CD8-positive, alpha-beta memory T cell (primary cell): ENCODE results near the gene TMEM270. TPM values are rescaled to one million over a fixed set of nuclear protein-coding genes. Genes with fewer than 3 reads are reported as not detected.
"Not testable (repeated sequence)": the region's sequence is repeated elsewhere in the genome, so short reads cannot be mapped to it uniquely, and the experiment has no call there.

Experiments used
- CTCF ChIA-PET: fragments of 350-600 bp; sonication (Branson Sonifier 250); formaldehyde crosslinking; loops from one replicate; lab custom pipeline; 2021; ENCODE audit warnings: antibody characterized with exemption; lab: Charles Lee
- POLR2A ChIA-PET: fragments of 350-600 bp; sonication (Branson Sonifier 250); formaldehyde crosslinking; loops from one replicate; lab custom pipeline; 2021; ENCODE audit warnings: antibody characterized with exemption; lab: Charles Lee
- DNase-seq, 5 donors: peaks; one replicate each; pipeline versions ENCODE4 v3.0.0 to v3.0.0-alpha.2; 2020 to 2022; ENCODE audit warnings: mixed read lengths in 1 of 5
- H3K27ac ChIP-seq: one replicate; pipeline ENCODE4 v1.7.0; 2013; ENCODE audit warnings: low read depth, mild to moderate bottlenecking, low read length, moderate library complexity
- H3K27me3 ChIP-seq: 2 replicates; pipeline ENCODE4 v1.7.0; 2013; ENCODE audit warnings: low read length, mild to moderate bottlenecking; ENCODE audit not compliant: insufficient read depth, poor library complexity, severe bottlenecking
- H3K36me3 ChIP-seq: 2 replicates; pipeline ENCODE4 v1.7.0; 2013; ENCODE audit warnings: mild to moderate bottlenecking, low read length, moderate library complexity; ENCODE audit not compliant: insufficient read depth
- H3K4me1 ChIP-seq: 2 replicates; pipeline ENCODE4 v1.7.0; 2013; ENCODE audit warnings: mild to moderate bottlenecking, low read length, moderate library complexity; ENCODE audit not compliant: insufficient read depth
- H3K4me3 ChIP-seq: 2 replicates; pipeline ENCODE4 v1.7.0; 2013; ENCODE audit warnings: mild to moderate bottlenecking, low read length
- H3K9me3 ChIP-seq: 2 replicates; pipeline ENCODE4 v1.7.0; 2013; ENCODE audit warnings: mild to moderate bottlenecking, low read length
- H3K27ac Mint-ChIP-seq, 8 donors: one replicate each; pipeline ENCODE4 v1.8.0; 2020 to 2021; ENCODE audit warnings: mixed read lengths in 8 of 8, mild to moderate bottlenecking in 6 of 8, inconsistent platforms in 3 of 8, moderate library complexity in 3 of 8
- H3K27me3 Mint-ChIP-seq, 2 donors: one replicate each; pipeline ENCODE4 v1.8.0; 2020 to 2021; ENCODE audit warnings: mixed read lengths in 2 of 2, mild to moderate bottlenecking in 1 of 2, moderate library complexity in 1 of 2
- H3K36me3 Mint-ChIP-seq, 3 donors: one replicate each; pipeline ENCODE4 v1.8.0; 2020 to 2021; ENCODE audit warnings: mixed read lengths in 3 of 3, inconsistent platforms in 1 of 3, mild to moderate bottlenecking in 1 of 3
- H3K4me1 Mint-ChIP-seq, 3 donors: one replicate each; pipeline ENCODE4 v1.8.0; 2020 to 2021; ENCODE audit warnings: mixed read lengths in 3 of 3, inconsistent platforms in 1 of 3, mild to moderate bottlenecking in 1 of 3
- H3K4me3 Mint-ChIP-seq, 7 donors: one replicate each; pipeline ENCODE4 v1.8.0; 2020 to 2021; ENCODE audit warnings: mixed read lengths in 7 of 7, mild to moderate bottlenecking in 6 of 7, moderate library complexity in 4 of 7, inconsistent platforms in 2 of 7
- H3K9me3 Mint-ChIP-seq, 5 donors: one replicate each; pipeline ENCODE4 v1.8.0; 2020 to 2022; ENCODE audit warnings: mixed read lengths in 5 of 5, mild to moderate bottlenecking in 3 of 5, moderate library complexity in 2 of 5, inconsistent platforms in 1 of 5
- polyA plus RNA-seq: library from polyadenylated mRNA; unstranded; fragments of 300-500 nt; fragmentation: Illumina TruSeq; gene quantifications from one replicate; pipeline ENCODE4 v1.2.3, GENCODE V29; 2021
- total RNA-seq, 2 experiments: library from RNA; stranded (reverse); gene quantifications; one replicate each; pipeline ENCODE4 v1.2.3, GENCODE V29; 2021

TMEM270 gene
- total and polyA plus RNA-seq, 3 experiments from 2014 or later, result not detected

DNA sequence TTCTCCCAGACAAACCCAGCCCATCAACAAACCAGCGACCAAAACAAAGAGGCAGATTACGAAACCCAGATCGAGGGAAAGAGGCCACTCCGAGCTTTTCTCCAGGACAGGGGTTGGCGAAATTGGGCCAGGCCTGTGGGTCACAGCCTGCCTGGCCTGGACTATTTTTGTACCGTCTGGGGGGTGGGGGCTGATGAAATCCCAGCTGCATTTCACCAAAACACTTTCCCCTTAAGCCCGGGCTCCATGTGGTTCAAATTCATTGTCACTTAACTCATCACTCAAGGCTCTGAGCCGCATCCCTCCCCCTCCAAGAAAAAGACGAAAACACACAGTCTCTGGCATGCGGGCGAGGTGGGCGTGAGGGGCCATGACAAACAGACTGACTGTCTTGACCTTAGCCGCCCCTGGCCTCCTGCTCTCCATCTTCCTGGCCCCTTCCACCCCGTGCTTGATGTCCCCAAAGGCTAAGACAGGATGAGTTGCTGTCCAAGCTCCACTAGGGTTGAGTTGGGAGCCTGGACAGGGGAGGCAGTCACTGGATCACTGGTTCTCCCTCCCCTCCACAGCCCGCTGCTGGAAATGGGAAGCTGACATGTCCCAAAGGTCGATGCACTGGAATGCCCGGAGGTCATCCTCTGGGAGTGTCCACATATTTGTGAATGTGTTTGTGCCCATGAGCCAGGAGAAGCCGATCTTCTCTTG lies 19.2 kb downstream of the TMEM270 start:
- Histone ChIP-seq H3K4me3 (no peak overlapping the region), H3K27ac (no peak overlapping the region), H3K36me3 (no peaks in the 10 kb centered on the region), H3K9me3 (no peaks in the 10 kb centered on the region), H3K27me3 (no peaks in the 10 kb centered on the region), H3K4me1 (no peaks in the 10 kb centered on the region)
- H3K9me3 Mint-ChIP-seq, result no peaks in the 10 kb centered on the region
- no peaks in the 10 kb centered on the region for H3K4me1 Mint-ChIP-seq
- H3K36me3 Mint-ChIP-seq, result no peaks in the 10 kb centered on the region
- DNase-seq, result no peak
- POLR2A ChIA-PET, result no interaction called here
- H3K27ac Mint-ChIP-seq, result no peak overlapping the region
- peaks cover 6 to 35% of the 10 kb centered on the region in 2 donors for H3K27me3 Mint-ChIP-seq
- CTCF ChIA-PET, result no interaction called here
- no peak overlapping the region for H3K4me3 Mint-ChIP-seq

DNA sequence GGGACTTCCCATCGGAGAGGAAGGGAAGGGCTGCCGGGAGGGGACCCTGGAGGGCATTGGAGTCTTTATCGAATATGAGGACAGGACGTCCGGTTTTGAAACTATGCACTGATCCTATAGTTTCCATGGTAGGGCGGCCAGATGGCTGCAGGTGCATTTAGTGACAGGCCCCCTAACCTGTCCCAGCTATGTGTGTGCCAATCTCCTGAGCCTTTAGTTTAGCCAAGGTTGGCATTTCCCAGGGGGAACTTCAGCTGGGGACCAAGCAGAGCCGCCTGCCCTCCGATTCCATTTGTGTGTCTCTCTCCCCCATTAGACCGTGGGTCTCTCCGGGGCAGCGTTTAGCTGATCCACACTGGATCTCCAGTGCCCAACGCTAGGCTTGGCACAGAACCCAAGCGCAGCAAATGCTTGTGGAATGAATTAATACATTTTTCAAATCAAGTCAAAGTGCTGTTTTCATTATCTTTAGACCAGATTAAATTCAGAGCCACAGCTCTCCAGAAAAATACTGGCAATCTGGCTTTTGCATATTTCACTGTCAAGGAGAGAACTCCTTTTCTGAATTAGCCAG lies 19.9 kb downstream of the TMEM270 start:
- DNase-seq, result no peak
- Histone ChIP-seq H3K9me3 (no peaks in the 10 kb centered on the region), H3K36me3 (no peaks in the 10 kb centered on the region), H3K27ac (no peak overlapping the region), H3K4me3 (no peak overlapping the region), H3K4me1 (no peaks in the 10 kb centered on the region), H3K27me3 (no peaks in the 10 kb centered on the region)
- H3K27ac Mint-ChIP-seq, result no peak overlapping the region
- ChIA-PET CTCF (no interaction called here), POLR2A (no interaction called here)
- H3K27me3 Mint-ChIP-seq, result peaks cover 7 to 35% of the 10 kb centered on the region in 2 donors
- no peaks in the 10 kb centered on the region for H3K4me1 Mint-ChIP-seq
- H3K36me3 Mint-ChIP-seq, result no peaks in the 10 kb centered on the region
- H3K9me3 Mint-ChIP-seq, result no peaks in the 10 kb centered on the region
- no peak overlapping the region for H3K4me3 Mint-ChIP-seq

DNA sequence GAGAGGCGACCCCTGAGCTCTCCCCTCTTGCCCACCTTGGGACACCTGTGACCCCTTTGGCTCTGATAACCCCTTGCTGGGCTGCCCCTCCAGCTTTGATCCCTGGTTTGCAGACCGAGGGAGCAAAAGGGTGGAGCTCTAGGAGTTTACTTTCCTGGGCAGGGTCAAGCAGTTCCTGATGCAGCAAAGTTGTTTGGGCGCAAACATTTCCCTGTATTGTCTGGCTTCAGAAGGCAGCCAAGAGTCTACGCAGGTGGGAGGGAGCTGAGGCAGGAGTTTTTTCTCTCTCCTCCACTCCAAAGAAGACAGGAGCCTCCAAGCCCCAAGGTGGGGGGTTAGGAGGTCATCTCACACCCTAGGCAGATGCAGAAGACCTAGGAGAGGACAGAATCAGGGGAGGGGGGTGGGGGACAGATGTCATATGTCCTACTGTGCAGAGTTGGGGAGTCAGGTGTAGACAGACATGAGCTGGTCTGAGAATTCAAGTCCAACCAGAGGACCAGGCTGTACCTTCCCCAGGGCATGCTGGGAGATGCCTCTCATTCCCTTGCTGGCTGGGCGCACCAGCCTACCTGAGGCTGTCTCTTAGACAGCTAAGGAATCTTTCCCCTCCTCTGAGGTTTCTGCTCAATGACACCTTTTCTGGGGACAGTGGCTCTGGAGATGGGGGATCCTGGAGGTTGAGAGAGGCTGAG lies 20.5 kb downstream of the TMEM270 start:
- CTCF ChIA-PET, result no interaction called here
- no peaks in the 10 kb centered on the region for H3K27me3 ChIP-seq
- Mint-ChIP-seq H3K27me3 (peaks cover 10 to 38% of the 10 kb centered on the region in 2 donors), H3K4me3 (no peak overlapping the region), H3K36me3 (no peaks in the 10 kb centered on the region), H3K9me3 (no peaks in the 10 kb centered on the region), H3K27ac (no peak overlapping the region), H3K4me1 (no peaks in the 10 kb centered on the region)
- H3K4me3 ChIP-seq, result no peak overlapping the region
- POLR2A ChIA-PET, result no interaction called here
- H3K4me1 ChIP-seq, result no peaks in the 10 kb centered on the region
- DNase-seq, result no peak
- no peak overlapping the region for H3K27ac ChIP-seq
- no peaks in the 10 kb centered on the region for H3K36me3 ChIP-seq
- H3K9me3 ChIP-seq, result no peaks in the 10 kb centered on the region

DNA sequence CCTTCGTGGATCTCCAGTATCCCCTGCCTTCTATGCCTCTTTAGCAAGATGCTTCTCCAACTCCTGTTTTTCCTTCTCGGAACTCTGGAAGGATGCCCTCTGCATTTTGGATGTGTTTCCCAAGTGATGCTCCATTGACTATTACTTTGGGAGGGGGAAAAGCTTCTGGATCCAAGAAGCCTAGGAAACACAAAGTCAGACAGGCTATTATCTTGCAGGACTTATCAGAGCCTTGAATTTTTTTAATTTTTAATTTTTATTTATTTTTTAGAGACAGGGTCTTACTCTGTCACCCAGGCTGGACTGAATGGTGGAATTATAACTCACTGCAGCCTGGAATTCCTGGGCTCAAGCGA lies 21.1 kb downstream of the TMEM270 start:
- H3K4me3 Mint-ChIP-seq, result no peak overlapping the region
- Histone ChIP-seq H3K27me3 (no peaks in the 10 kb centered on the region), H3K9me3 (no peaks in the 10 kb centered on the region), H3K4me3 (no peak overlapping the region), H3K27ac (no peak overlapping the region), H3K36me3 (no peaks in the 10 kb centered on the region), H3K4me1 (no peaks in the 10 kb centered on the region)
- H3K9me3 Mint-ChIP-seq, result no peaks in the 10 kb centered on the region
- H3K4me1 Mint-ChIP-seq, result no peaks in the 10 kb centered on the region
- DNase-seq, result no peak
- ChIA-PET CTCF (no interaction called here), POLR2A (no interaction called here)
- H3K27ac Mint-ChIP-seq, result no peak overlapping the region
- H3K27me3 Mint-ChIP-seq, result peaks cover 10 to 41% of the 10 kb centered on the region in 2 donors
- no peaks in the 10 kb centered on the region for H3K36me3 Mint-ChIP-seq

DNA sequence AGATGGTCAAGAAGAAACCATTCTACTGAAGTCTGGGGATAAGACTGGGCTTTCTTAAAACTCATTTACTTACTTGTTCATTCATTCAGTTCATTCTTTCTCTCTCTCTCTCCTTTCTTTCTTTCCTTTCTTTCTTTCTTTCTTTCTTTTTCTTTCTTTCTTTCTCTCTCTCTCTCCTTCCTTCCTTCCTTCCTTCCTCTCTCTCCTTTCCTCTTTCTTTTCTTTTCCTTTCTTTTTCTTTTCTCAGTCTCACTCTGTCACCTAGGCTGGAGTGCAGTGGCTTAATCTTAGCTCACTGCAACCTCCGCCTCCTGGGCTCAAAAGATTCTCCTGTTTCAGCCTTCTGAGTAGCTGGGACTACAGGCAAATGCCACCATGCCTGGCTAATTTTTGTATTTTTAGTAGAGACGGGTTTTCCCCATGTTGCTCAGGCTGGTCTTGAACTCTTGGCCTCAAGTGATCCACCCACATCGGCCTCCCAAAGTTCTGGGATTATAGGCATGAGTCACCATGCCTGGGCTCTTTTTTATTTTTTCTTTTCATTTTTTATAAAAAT lies 24.0 kb downstream of the TMEM270 start:
- H3K9me3 Mint-ChIP-seq, result not testable (repeated sequence)

DNA sequence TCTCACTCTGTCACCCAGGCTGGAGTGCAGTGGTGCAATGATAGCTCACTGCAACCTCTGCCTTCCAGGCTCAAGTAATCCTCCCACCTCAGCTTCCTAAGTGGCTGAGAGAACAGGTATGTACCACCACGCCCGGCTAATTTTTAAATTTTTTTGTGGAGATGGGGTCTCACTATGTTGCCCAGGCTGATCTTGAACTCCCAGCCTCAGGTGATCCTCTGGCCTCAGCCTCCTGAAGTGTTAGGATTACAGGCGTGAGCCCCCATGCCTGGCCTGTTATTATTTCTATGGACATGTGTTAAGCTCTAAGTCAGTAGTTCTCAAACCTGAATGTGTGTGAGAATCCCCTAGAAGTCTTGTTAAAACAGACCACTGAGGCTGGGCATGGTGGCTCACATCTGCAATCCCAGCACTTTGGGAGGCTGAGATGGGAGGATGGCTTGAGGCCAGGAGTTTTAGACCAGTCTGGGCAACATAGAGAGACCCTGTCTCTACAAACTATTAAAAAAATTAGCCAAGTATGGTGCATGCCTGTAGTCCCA lies 24.5 kb downstream of the TMEM270 start:
- no peaks in the 10 kb centered on the region for H3K9me3 ChIP-seq
- H3K27ac ChIP-seq, result no peak overlapping the region
- no peak overlapping the region for H3K4me3 ChIP-seq
- POLR2A ChIA-PET, result no interaction called here
- Mint-ChIP-seq H3K36me3 (no peaks in the 10 kb centered on the region), H3K9me3 (no peaks in the 10 kb centered on the region), H3K27ac (no peak overlapping the region), H3K4me3 (no peak overlapping the region), H3K4me1 (peaks cover 0 to 2% (median 0%) of the 10 kb centered on the region in 3 donors), H3K27me3 (peaks cover 11 to 40% of the 10 kb centered on the region in 2 donors)
- no peaks in the 10 kb centered on the region for H3K4me1 ChIP-seq
- CTCF ChIA-PET, result no interaction called here
- DNase-seq, result peak in 1 of 5 donors; percentile 0
- no peaks in the 10 kb centered on the region for H3K36me3 ChIP-seq
- H3K27me3 ChIP-seq, result no peaks in the 10 kb centered on the region

More for the DNA sequence above, 24.0 kb downstream of the TMEM270 start:
- H3K27ac ChIP-seq, H3K27me3 ChIP-seq, H3K4me3 ChIP-seq, H3K36me3 ChIP-seq, H3K4me3 Mint-ChIP-seq, H3K4me1 Mint-ChIP-seq, CTCF ChIA-PET, H3K27ac Mint-ChIP-seq, H3K4me1 ChIP-seq, POLR2A ChIA-PET, H3K9me3 ChIP-seq, H3K36me3 Mint-ChIP-seq: not testable (repeated sequence)
- peaks cover 11 to 46% of the 10 kb centered on the region in 2 donors for H3K27me3 Mint-ChIP-seq
- peak in 1 of 5 donors; percentile 4 for DNase-seq

DNA sequence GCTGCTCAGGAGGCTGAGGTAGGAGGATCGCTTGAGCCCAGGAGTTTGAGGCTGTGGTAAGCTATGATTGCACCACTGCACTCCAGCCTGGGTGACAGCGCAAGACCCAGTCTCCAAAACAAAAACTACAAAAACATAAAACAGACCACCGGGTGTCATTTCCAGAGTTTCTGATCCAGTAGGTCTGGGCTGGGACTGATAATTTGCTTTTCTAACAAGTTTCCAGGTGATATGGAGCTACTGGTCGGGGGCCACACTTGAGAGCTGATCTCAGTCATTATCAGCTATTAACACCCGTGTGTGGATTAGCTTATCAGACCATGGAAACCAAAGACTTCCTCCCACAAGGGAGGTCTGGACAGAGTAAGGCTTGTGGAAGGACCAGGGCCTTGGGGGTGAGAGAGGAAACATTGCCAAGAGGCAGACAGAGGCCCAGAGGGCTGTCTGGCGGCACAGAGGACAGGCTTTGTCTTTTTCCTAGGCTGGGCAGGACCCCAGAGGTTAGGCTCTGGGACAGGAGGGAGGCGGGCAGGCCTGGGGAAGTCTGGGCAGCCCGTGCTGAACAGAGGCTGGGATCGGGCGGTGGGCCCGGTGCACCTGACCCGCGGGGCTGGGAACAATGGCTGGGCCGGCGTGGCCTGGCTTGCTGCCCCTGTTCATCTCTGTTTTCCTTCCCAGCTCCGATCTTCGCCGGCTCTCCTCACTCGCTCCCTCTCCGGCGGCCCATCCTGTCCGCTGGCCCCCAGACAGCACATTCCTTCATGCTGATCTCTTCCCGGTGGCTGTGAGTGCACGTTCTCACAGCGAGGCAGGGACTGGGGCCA lies 25.2 kb downstream of the TMEM270 start:
- CTCF ChIA-PET, result no interaction called here
- Mint-ChIP-seq H3K27ac (peak overlapping the region in 1 of 8 donors; percentile 55), H3K27me3 (peaks cover 11 to 38% of the 10 kb centered on the region in 2 donors), H3K36me3 (no peaks in the 10 kb centered on the region), H3K4me3 (no peak overlapping the region), H3K4me1 (peaks cover 0 to 3% (median 0%) of the 10 kb centered on the region in 3 donors), H3K9me3 (no peaks in the 10 kb centered on the region)
- Histone ChIP-seq H3K36me3 (no peaks in the 10 kb centered on the region), H3K27me3 (no peaks in the 10 kb centered on the region), H3K9me3 (no peaks in the 10 kb centered on the region), H3K4me1 (no peaks in the 10 kb centered on the region), H3K27ac (no peak overlapping the region), H3K4me3 (no peak overlapping the region)
- POLR2A ChIA-PET, result interaction anchor here (0.5 kb wide), 1 partner anchor 1064 kb away, joined by 4 read pairs; no protein-coding TSS in a partner anchor
- DNase-seq, result peak in 1 of 5 donors; percentile 24
